Vagina (tissue), 2 donors: ENCODE measurements around the gene ESR1.

ENCODE experiments used
- CTCF ChIP-seq, 3 experiments: fragments of 450-650 bp in 2 of 3; fragments of 200-600 bp in 1 of 3; sonication (generic) in 1 of 3; IDR thresholded peaks; one replicate each; pipeline ENCODE4 v1.5.1; 2017 to 2019; ENCODE audit warnings: antibody characterized with exemption in 3 of 3, mild to moderate bottlenecking in 2 of 3, moderate library complexity in 2 of 3
- POLR2A ChIP-seq, 2 donors: fragments of 450-650 bp; IDR thresholded peaks; one replicate each; pipeline ENCODE4 v1.6.1; 2017; ENCODE audit warnings: antibody characterized with exemption in 2 of 2, mild to moderate bottlenecking in 2 of 2, moderate library complexity in 2 of 2
- POLR2AphosphoS5 ChIP-seq, 2 donors: sonication (generic); formaldehyde crosslinking; IDR thresholded peaks; one replicate each; pipeline ENCODE4 v1.9.0; 2017; ENCODE audit warnings: antibody characterized with exemption in 2 of 2, mild to moderate bottlenecking in 2 of 2, low read depth in 1 of 2; ENCODE audit not compliant: insufficient read depth in 1 of 2

GRCh38 chr6:151760486-151760885 is 47.0 kb upstream of the ESR1 start:
- TF ChIP-seq CTCF (IDR thresholded peaks at IDR 0.05) (no peak), POLR2A (IDR thresholded peaks at IDR 0.05) (no peak), POLR2AphosphoS5 (IDR thresholded peaks at IDR 0.05; ENCODE audit: insufficient read depth in 1 of 2, low read depth in 1 of 2) (no peak)
